GM12892 (cell line): Measurements from ENCODE around the gene MYCBP2.
A peak's percentile ranks its signal among the peaks of the same experiment; 100 is the strongest.

Experiments
- DNase-seq: peaks from one replicate; pipeline ENCODE4 v3.0.0; 2011; ENCODE audit not compliant: insufficient read length
- FAIRE-seq: peaks from 2 replicates; lab custom pipeline; 2011; peaks lifted over from hg19 to GRCh38; lab: Jason Lieb, UNC
- POLR2A ChIP-seq: IDR thresholded peaks from 2 replicates; pipeline ENCODE4 v1.6.1; 2011; ENCODE audit warnings: low read depth, low read length, control low read depth
- POLR2AphosphoS5 ChIP-seq: IDR thresholded peaks from 2 replicates; pipeline ENCODE4 v1.6.1; 2011; ENCODE audit warnings: low read depth, low read length, control low read depth
- TAF1 ChIP-seq: IDR thresholded peaks from 2 replicates; pipeline ENCODE4 v1.6.1; 2011; ENCODE audit warnings: low read depth, mild to moderate bottlenecking, control low read depth, low read length, borderline replicate concordance

Gene MYCBP2

GRCh38 chr13:77061362-77061761 lies 265.5 kb downstream of the MYCBP2 start:
- FAIRE-seq (no peak), DNase-seq (no peak)
- TF ChIP-seq POLR2AphosphoS5 (no peak), POLR2A (no peak), TAF1 (no peak)

GRCh38 chr13:77056886-77057285 lies 270.0 kb downstream of the MYCBP2 start:
- no peak for FAIRE-seq

GRCh38 chr13:77056382-77056781 lies 270.5 kb downstream of the MYCBP2 start:
- no peak for TF ChIP-seq POLR2AphosphoS5
- DNase-seq = no peak
- no peak for FAIRE-seq

More at GRCh38 chr13:77056886-77057285, 270.0 kb downstream of the MYCBP2 start:
- DNase-seq = no peak
- no peak for TF ChIP-seq TAF1
- no peak for TF ChIP-seq POLR2AphosphoS5
- no peak for TF ChIP-seq POLR2A

GRCh38 chr13:77055158-77055557 lies 271.7 kb downstream of the MYCBP2 start:
- TF ChIP-seq POLR2A (no peak), POLR2AphosphoS5 (no peak), TAF1 (no peak)
- DNase-seq (no peak), FAIRE-seq (no peak)

- DNase-seq (no peak), FAIRE-seq (no peak)
- TF ChIP-seq TAF1 (no peak), POLR2A (no peak), POLR2AphosphoS5 (no peak)
Measured at GRCh38 chr13:77053192-77053591, 273.7 kb downstream of the MYCBP2 start.

GRCh38 chr13:77048681-77049080 lies 278.2 kb downstream of the MYCBP2 start:
- no peak for TF ChIP-seq POLR2AphosphoS5
- no peak for TF ChIP-seq TAF1
- no peak for TF ChIP-seq POLR2A
- no peak for DNase-seq
- FAIRE-seq = no peak

GRCh38 chr13:77047649-77048343 lies 279.1 kb downstream of the MYCBP2 start:
- FAIRE-seq = no peak
- DNase-seq = no peak
- no peak for TF ChIP-seq POLR2A

GRCh38 chr13:77042566-77043177 lies 284.2 kb downstream of the MYCBP2 start:
- TF ChIP-seq POLR2A = no peak
- TF ChIP-seq TAF1 = no peak
- no peak for TF ChIP-seq POLR2AphosphoS5

GRCh38 chr13:77040835-77041234 lies 286.1 kb downstream of the MYCBP2 start:
- no peak for DNase-seq
- TF ChIP-seq POLR2AphosphoS5 (no peak), TAF1 (no peak), POLR2A (no peak)
- peak; percentile 24 for FAIRE-seq

More at GRCh38 chr13:77042566-77043177, 284.2 kb downstream of the MYCBP2 start:
- DNase-seq (no peak), FAIRE-seq (peak; percentile 51)

- FAIRE-seq (no peak), DNase-seq (no peak)
- no peak for TF ChIP-seq POLR2AphosphoS5
- TF ChIP-seq POLR2A = no peak
- no peak for TF ChIP-seq TAF1
Measured at GRCh38 chr13:77040076-77040475, 286.8 kb downstream of the MYCBP2 start.

GRCh38 chr13:77038907-77039480 lies 287.9 kb downstream of the MYCBP2 start:
- FAIRE-seq (no peak), DNase-seq (no peak)
- TF ChIP-seq POLR2AphosphoS5 (no peak), POLR2A (no peak), TAF1 (no peak)

- no peak for DNase-seq
- FAIRE-seq = no peak
- TF ChIP-seq TAF1 = no peak
- no peak for TF ChIP-seq POLR2A
- no peak for TF ChIP-seq POLR2AphosphoS5
Measured at GRCh38 chr13:77036279-77036678, 290.6 kb downstream of the MYCBP2 start.

GRCh38 chr13:77034881-77035280 lies 292.0 kb downstream of the MYCBP2 start:
- no peak for TF ChIP-seq TAF1
- no peak for TF ChIP-seq POLR2AphosphoS5
- no peak for TF ChIP-seq POLR2A
- FAIRE-seq (no peak), DNase-seq (no peak)
